H1 (cell line): Measurements from ENCODE around the gene DERL3. TPM values are rescaled to one million over a fixed set of nuclear protein-coding genes. Genes with fewer than 3 reads are reported as not detected.

Source experiments
- CHD7 ChIP-seq: fragments of 300-600 bp; sonication (generic); IDR thresholded peaks from 2 replicates; pipeline ENCODE4 v1.7.1; 2012; ENCODE audit warnings: low read length, moderate library complexity, mild to moderate bottlenecking, inconsistent platforms; ENCODE audit not compliant: insufficient replicate concordance
- CTCF ChIP-seq, 3 experiments: IDR thresholded peaks; 1 replicate in 2 of 3; 2 replicates in 1 of 3; pipeline versions ENCODE4 v1.5.1 to v1.6.1; 2011; ENCODE audit warnings: low read length in 3 of 3, mild to moderate bottlenecking in 3 of 3, inconsistent platforms in 2 of 3, low read depth in 1 of 3, moderate library complexity in 1 of 3; ENCODE audit not compliant: insufficient read depth in 1 of 3; ENCODE audit errors: control extremely low read depth in 1 of 3
- GTF2F1 ChIP-seq: IDR thresholded peaks from 2 replicates; pipeline ENCODE4 v1.6.1; 2012; ENCODE audit warnings: low read depth, low read length, improper control_type of control experiment, borderline replicate concordance
- POLR2AphosphoS5 ChIP-seq: IDR thresholded peaks from 2 replicates; pipeline ENCODE4 v1.6.1; 2011; ENCODE audit warnings: low read depth, low read length
- RAD21 ChIP-seq, 2 experiments: IDR thresholded peaks in 1 of 2; conservative IDR thresholded peaks in 1 of 2; 2 replicates each; pipeline ENCODE4 v1.6.1; 2011; ENCODE audit warnings: low read depth in 2 of 2, low read length in 2 of 2, improper control_type of control experiment in 1 of 2, inconsistent platforms in 1 of 2, mild to moderate bottlenecking in 1 of 2, moderate library complexity in 1 of 2
- SRF ChIP-seq: IDR thresholded peaks from 2 replicates; pipeline ENCODE4 v1.6.1; 2011; ENCODE audit warnings: mild to moderate bottlenecking, low read depth, low read length, moderate library complexity
- polyA plus RNA-seq, 7 experiments: library from polyadenylated mRNA; depleted of rRNA in 3 of 7; stranded (reverse) in 5 of 7; unstranded in 2 of 7; fragments of >200 nt in 5 of 7; fragments of 200-250 nt in 2 of 7; gene quantifications; 1 replicate in 5 of 7; 2 replicates in 1 of 7; 4 replicates in 1 of 7; pipeline versions ENCODE4 v1.2.1 to v1.2.3, GENCODE V29; 2011 to 2013; ENCODE audit warnings: missing spikeins in 2 of 7, mixed read lengths in 2 of 7
- total RNA-seq: library from RNA; stranded (reverse); fragmentation: NEBNext Ultra II Directional; extraction: Animal tissue kit (Norgen Biotek cat#: 25700); gene quantifications from 2 replicates; pipeline ENCODE4 v1.2.1, GENCODE V29; 2021

Gene DERL3
- total and polyA plus RNA-seq, 2 of the 8 experiments (the other 6 are each of a cell fraction or from before 2014, with no cell fraction given): 8.7 to 19.5 TPM

GRCh38 chr22:23856721-23857605, 18.2 kb upstream of the DERL3 start (continued):
- TF ChIP-seq SRF (no peak), CTCF (IDR thresholded peaks at IDR 0.05; ENCODE audit: control extremely low read depth in 1 of 3, insufficient read depth in 1 of 3, low read depth in 1 of 3, low read length in 3 of 3) (peak in 2 of 3 experiments; percentile 18 to 31; a peak in 2 of 4 replicates), CHD7 (no peak), POLR2AphosphoS5 (peak; percentile 7), RAD21 (IDR thresholded peaks at IDR 0.05 in 1 of 2, conservative IDR thresholded peaks at IDR 0.05 in 1 of 2; ENCODE audit: low read depth in 2 of 2, low read length in 2 of 2) (no peak), GTF2F1 (no peak)
